ENCODE results near the gene SPPL2A. TPM values are rescaled to one million over a fixed set of nuclear protein-coding genes. Genes with fewer than 3 reads are reported as not detected.
A peak's percentile ranks its signal among the peaks of the same experiment; 100 is the strongest.
"Not testable (repeated sequence)": the region's sequence is repeated elsewhere in the genome, so short reads cannot be mapped to it uniquely, and the experiment has no call there.

SPPL2A gene
- total RNA-seq, 1 experiment from 2014 or later = 160 TPM

- DNase-seq (ENCODE audit: low read depth) = no peak
Observed at GRCh38 chr15:50773389-50773788, 7.9 kb upstream of the SPPL2A start.

GRCh38 chr15:50767332-50767861, 1.9 kb upstream of the SPPL2A start:
- DNase-seq (ENCODE audit: low read depth) = no peak

- no peak for DNase-seq (ENCODE audit: low read depth)
Observed at GRCh38 chr15:50764461-50765194, 878 bp downstream of the SPPL2A start.

GRCh38 chr15:50758712-50759205, 6.7 kb downstream of the SPPL2A start:
- DNase-seq (ENCODE audit: low read depth) = peak; percentile 36

- DNase-seq (ENCODE audit: low read depth) = no peak
Observed at GRCh38 chr15:50753463-50753862, 12.0 kb downstream of the SPPL2A start.

GRCh38 chr15:50751394-50751793, 14.1 kb downstream of the SPPL2A start:
- DNase-seq (ENCODE audit: low read depth) = no peak

- DNase-seq (ENCODE audit: low read depth) = no peak
Observed at GRCh38 chr15:50750227-50750705, 15.2 kb downstream of the SPPL2A start.

GRCh38 chr15:50747523-50747922, 18.0 kb downstream of the SPPL2A start:
- no peak for DNase-seq (ENCODE audit: low read depth)

GRCh38 chr15:50744601-50745000, 20.9 kb downstream of the SPPL2A start:
- DNase-seq (ENCODE audit: low read depth) = no peak

GRCh38 chr15:50740955-50741354, 24.6 kb downstream of the SPPL2A start:
- no peak for DNase-seq (ENCODE audit: low read depth)

GRCh38 chr15:50736823-50737222, 28.7 kb downstream of the SPPL2A start:
- no peak for DNase-seq (ENCODE audit: low read depth)

- DNase-seq (ENCODE audit: low read depth) = no peak
Observed at GRCh38 chr15:50735156-50735555, 30.4 kb downstream of the SPPL2A start.

GRCh38 chr15:50726315-50726714, 39.2 kb downstream of the SPPL2A start:
- DNase-seq (ENCODE audit: low read depth) = no peak

GRCh38 chr15:50718700-50719125, 46.8 kb downstream of the SPPL2A start:
- DNase-seq (ENCODE audit: low read depth) = no peak

GRCh38 chr15:50712018-50712417, 53.5 kb downstream of the SPPL2A start:
- DNase-seq (ENCODE audit: low read depth) = no peak

GRCh38 chr15:50710585-50710984, 54.9 kb downstream of the SPPL2A start:
- DNase-seq (ENCODE audit: low read depth) = no peak

- DNase-seq (ENCODE audit: low read depth) = no peak
Observed at GRCh38 chr15:50707878-50708427, 57.6 kb downstream of the SPPL2A start.

- no peak for DNase-seq (ENCODE audit: low read depth)
Observed at GRCh38 chr15:50702762-50703334, 62.7 kb downstream of the SPPL2A start.

GRCh38 chr15:50698101-50698500, 67.4 kb downstream of the SPPL2A start:
- no peak for DNase-seq (ENCODE audit: low read depth)

GRCh38 chr15:50697109-50697797, 68.3 kb downstream of the SPPL2A start:
- no peak for DNase-seq (ENCODE audit: low read depth)

GRCh38 chr15:50694634-50695165, 70.8 kb downstream of the SPPL2A start:
- not testable (repeated sequence) for DNase-seq (ENCODE audit: low read depth)
